Gastrocnemius medialis (tissue), 4 donors: ENCODE measurements around the gene IQSEC1. TPM values are rescaled to one million over a fixed set of nuclear protein-coding genes. Genes with fewer than 3 reads are reported as not detected.
A peak's percentile ranks its signal among the peaks of the same experiment; 100 is the strongest.

Experiments
- ATAC-seq, 2 donors: fragments of 150-250 bp; one replicate each; pipeline ENCODE4 v1.9.1; 2016
- DNase-seq, 2 donors: peaks; one replicate each; pipeline ENCODE4 v3.0.0-alpha.2; 2019
- H3K27ac ChIP-seq, 4 donors: fragments of 200-600 bp; sonication (generic); 1 replicate in 1 of 4; 2 replicates in 3 of 4; pipeline ENCODE4 v1.5.1; 2016 to 2018; ENCODE audit warnings: mild to moderate bottlenecking in 2 of 4, moderate library complexity in 1 of 4
- H3K27me3 ChIP-seq, 3 donors: fragments of 200-600 bp; sonication (generic) in 2 of 3; 1 replicate in 1 of 3; 2 replicates in 2 of 3; pipeline versions ENCODE4 v1.5.1 to v1.6.0; 2016 to 2019; ENCODE audit warnings: mild to moderate bottlenecking in 1 of 3, moderate library complexity in 1 of 3
- H3K36me3 ChIP-seq, 2 donors: fragments of 200-600 bp; sonication (generic) in 1 of 2; one replicate each; pipeline ENCODE4 v1.5.1; 2017 to 2018
- H3K4me1 ChIP-seq, 2 donors: fragments of 200-600 bp; sonication (generic) in 1 of 2; one replicate each; pipeline ENCODE4 v1.5.1; 2016 to 2017; ENCODE audit warnings: mild to moderate bottlenecking in 2 of 2
- H3K4me3 ChIP-seq, 4 donors: fragments of 200-600 bp; sonication (generic) in 3 of 4; 1 replicate in 1 of 4; 2 replicates in 3 of 4; pipeline ENCODE4 v1.5.1; 2016 to 2019; ENCODE audit warnings: mild to moderate bottlenecking in 2 of 4
- H3K9me3 ChIP-seq, 3 donors: fragments of 200-600 bp; sonication (generic) in 2 of 3; 1 replicate in 1 of 3; 2 replicates in 2 of 3; pipeline ENCODE4 v1.5.1; 2016 to 2019
- POLR2A ChIP-seq, 2 donors: fragments of 450-650 bp; IDR thresholded peaks; one replicate each; pipeline ENCODE4 v1.6.1; 2017; ENCODE audit warnings: antibody characterized with exemption in 2 of 2, mild to moderate bottlenecking in 2 of 2, moderate library complexity in 2 of 2
- in situ Hi-C, 4 donors: fragments of 200-750 bp; cut with MboI; loops; one replicate each; pipeline versions ENCODE4 v1.15.0 to v1.8.0; 2017; ENCODE audit warnings: low sequenced_read_pairs in 4 of 4
- intact Hi-C: fragments of 100-400 bp; cut with DNase I; formaldehyde crosslinking; loops from one replicate; pipeline ENCODE4 v1.15.1; 2023; ENCODE audit warnings: low total_unique reads
- total RNA-seq, 4 donors: library from RNA; depleted of rRNA; stranded (reverse); fragments of >200 nt; gene quantifications; one replicate each; pipeline versions ENCODE4 v1.1.0 to v1.2.3, GENCODE V29; 2016
- TF ChIP-seq, protein P1 (sequence below), 5 experiments: fragments of 450-650 bp in 3 of 5; fragments of 200-600 bp in 2 of 5; sonication (generic) in 2 of 5; IDR thresholded peaks in 4 of 5; conservative IDR thresholded peaks in 1 of 5; 1 replicate in 4 of 5; 2 replicates in 1 of 5; pipeline ENCODE4 v1.5.1; 2016 to 2019; ENCODE audit warnings: antibody characterized with exemption in 5 of 5, mild to moderate bottlenecking in 3 of 5, moderate library complexity in 3 of 5

Gene IQSEC1
- total RNA-seq, 4 donors from 2014 or later: 15.2 to 31.3 (median 28.0) TPM

DNA sequence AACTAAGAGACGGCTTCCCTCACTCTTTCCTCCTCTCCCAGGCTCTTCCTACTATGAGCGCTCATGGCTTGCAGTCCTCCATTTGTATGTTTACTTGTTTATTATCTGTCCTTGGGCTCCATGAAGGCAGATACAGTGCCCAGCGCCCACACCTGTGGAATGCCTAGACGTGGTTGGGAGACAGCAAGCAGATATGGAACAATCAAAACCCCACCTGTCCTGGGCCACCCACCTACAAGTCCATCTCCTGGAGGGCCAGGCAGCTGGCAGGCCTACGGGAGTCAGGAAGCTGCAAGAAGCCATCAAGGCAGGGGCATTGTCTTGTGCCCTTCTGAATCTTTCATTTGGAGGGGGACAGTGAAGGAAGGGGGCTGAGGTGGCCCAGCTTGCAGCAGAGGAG lies 104.7 kb downstream of the IQSEC1 start:
- no peak for DNase-seq
- in situ Hi-C loops (no loop called here), intact Hi-C loops (loop anchor here (2.0 kb wide), 1 partner anchor 16 kb away; no protein-coding TSS in a partner anchor)
- Histone ChIP-seq H3K27me3 (no peaks in the 10 kb centered on the region), H3K9me3 (no peaks in the 10 kb centered on the region), H3K27ac (peak overlapping the region; percentile 62 to 81 (median 78)), H3K4me1 (peaks cover 71 to 76% of the 10 kb centered on the region in 2 donors), H3K36me3 (no peaks in the 10 kb centered on the region), H3K4me3 (no peak overlapping the region)
- TF ChIP-seq POLR2A (IDR thresholded peaks at IDR 0.05): no peak
- TF ChIP-seq, protein P1, sequence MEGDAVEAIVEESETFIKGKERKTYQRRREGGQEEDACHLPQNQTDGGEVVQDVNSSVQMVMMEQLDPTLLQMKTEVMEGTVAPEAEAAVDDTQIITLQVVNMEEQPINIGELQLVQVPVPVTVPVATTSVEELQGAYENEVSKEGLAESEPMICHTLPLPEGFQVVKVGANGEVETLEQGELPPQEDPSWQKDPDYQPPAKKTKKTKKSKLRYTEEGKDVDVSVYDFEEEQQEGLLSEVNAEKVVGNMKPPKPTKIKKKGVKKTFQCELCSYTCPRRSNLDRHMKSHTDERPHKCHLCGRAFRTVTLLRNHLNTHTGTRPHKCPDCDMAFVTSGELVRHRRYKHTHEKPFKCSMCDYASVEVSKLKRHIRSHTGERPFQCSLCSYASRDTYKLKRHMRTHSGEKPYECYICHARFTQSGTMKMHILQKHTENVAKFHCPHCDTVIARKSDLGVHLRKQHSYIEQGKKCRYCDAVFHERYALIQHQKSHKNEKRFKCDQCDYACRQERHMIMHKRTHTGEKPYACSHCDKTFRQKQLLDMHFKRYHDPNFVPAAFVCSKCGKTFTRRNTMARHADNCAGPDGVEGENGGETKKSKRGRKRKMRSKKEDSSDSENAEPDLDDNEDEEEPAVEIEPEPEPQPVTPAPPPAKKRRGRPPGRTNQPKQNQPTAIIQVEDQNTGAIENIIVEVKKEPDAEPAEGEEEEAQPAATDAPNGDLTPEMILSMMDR (IDR thresholded peaks at IDR 0.05 in 4 of 5, conservative IDR thresholded peaks at IDR 0.05 in 1 of 5): no peak
- no peak for ATAC-seq

DNA sequence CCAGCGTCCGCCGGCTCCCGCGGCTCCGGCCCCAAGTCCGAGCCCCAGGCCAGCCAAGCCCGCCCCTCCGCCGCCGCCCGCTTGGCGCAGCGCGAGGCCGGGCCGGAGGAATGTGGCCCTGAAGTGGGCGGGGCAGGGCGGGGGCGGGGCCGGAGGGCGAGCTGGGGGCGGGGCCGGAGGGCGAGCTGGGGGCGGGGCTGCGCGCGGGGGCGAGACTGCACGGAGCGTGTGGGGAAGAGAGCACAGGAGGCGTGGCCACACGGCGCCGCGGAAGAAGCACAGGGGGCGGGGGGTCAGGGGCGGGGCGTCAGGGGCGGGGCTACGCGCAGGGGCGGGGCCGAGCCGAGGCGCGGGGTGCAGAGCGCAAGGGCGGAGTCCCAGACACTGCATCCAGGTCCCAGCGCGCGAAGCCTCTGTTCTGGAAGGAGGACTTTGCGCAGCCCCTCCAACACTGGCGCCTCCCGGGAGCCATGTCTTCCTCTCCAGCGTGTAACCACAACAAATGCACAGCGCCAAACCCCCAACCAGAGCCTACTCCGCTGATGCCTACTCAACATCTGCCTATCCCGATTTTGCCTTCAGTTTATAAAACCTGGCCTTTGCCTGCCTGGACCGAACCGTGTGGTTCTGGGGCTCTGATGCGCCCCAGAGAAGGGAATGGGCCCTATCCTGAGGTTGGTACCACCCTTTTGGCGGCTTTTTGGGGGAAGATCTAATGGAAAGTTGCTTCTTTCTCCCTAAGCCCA lies 105.5 kb downstream of the IQSEC1 start:
- Histone ChIP-seq H3K4me3 (peak overlapping the region; percentile 59 to 82 (median 69)), H3K27me3 (no peaks in the 10 kb centered on the region), H3K27ac (peak overlapping the region; percentile 70 to 90 (median 82)), H3K36me3 (no peaks in the 10 kb centered on the region), H3K9me3 (no peaks in the 10 kb centered on the region), H3K4me1 (peaks cover 78 to 84% of the 10 kb centered on the region in 2 donors)
- intact Hi-C loops (loop anchor here (2.0 kb wide), 2 partner anchors 17 to 27 kb away; no protein-coding TSS in a partner anchor), in situ Hi-C loops (no loop called here)
- peak; percentile 89 to 90 for DNase-seq
- peak; percentile 53 to 65 for ATAC-seq
- TF ChIP-seq POLR2A (IDR thresholded peaks at IDR 0.05): peak in 1 of 2 donors; percentile 44
- TF ChIP-seq, protein P1 (IDR thresholded peaks at IDR 0.05 in 4 of 5, conservative IDR thresholded peaks at IDR 0.05 in 1 of 5): no peak

DNA sequence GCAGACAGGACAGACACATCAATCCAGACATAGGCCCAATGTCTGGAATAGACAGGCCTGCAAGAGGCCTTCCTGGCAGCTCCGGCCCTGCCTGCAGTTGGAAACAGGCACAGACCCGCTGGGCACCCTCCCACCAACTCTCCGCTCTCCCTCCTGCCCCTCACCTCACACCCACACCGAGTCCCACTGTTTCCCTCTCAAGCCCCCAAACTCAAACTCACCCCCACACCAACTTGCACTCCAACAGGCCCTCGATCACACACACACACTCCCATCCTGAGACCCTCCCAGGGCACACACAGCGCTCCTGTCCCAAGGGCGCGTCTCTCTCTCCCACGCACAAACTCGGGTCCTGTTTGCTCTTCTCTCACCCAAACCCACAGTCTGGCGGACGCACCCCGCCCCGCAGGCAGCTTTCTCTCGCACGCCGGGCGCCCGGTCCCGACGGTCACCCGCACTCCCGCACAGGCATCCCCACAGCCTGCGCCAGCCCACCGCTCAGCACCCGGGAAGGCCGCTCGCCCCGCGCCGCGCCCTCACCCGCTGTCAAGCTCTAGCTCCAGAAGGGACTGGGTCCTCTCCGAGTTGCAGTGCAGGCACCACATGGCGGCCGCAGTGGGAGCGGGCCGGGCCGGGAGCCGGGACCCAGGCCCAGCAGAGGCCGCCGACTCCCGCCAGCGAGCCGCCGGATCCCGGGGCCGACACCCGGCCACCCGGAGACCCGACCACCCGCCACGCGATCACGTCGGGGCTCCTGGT lies 106.2 kb downstream of the IQSEC1 start:
- Histone ChIP-seq H3K27ac (peak overlapping the region; percentile 63 to 90 (median 76)), H3K9me3 (no peaks in the 10 kb centered on the region), H3K4me3 (peak overlapping the region; percentile 59 to 82 (median 69)), H3K27me3 (no peaks in the 10 kb centered on the region), H3K4me1 (peaks cover 86 to 92% of the 10 kb centered on the region in 2 donors), H3K36me3 (no peaks in the 10 kb centered on the region)
- no peak for DNase-seq
- TF ChIP-seq POLR2A (IDR thresholded peaks at IDR 0.05): peak in 1 of 2 donors; percentile 67
- TF ChIP-seq, protein P1 (IDR thresholded peaks at IDR 0.05 in 4 of 5, conservative IDR thresholded peaks at IDR 0.05 in 1 of 5): no peak
- ATAC-seq: peak; percentile 3 to 25
- in situ Hi-C loops (no loop called here), intact Hi-C loops (loop anchor here (2.0 kb wide), 1 partner anchor 28 kb away; no protein-coding TSS in a partner anchor)

DNA sequence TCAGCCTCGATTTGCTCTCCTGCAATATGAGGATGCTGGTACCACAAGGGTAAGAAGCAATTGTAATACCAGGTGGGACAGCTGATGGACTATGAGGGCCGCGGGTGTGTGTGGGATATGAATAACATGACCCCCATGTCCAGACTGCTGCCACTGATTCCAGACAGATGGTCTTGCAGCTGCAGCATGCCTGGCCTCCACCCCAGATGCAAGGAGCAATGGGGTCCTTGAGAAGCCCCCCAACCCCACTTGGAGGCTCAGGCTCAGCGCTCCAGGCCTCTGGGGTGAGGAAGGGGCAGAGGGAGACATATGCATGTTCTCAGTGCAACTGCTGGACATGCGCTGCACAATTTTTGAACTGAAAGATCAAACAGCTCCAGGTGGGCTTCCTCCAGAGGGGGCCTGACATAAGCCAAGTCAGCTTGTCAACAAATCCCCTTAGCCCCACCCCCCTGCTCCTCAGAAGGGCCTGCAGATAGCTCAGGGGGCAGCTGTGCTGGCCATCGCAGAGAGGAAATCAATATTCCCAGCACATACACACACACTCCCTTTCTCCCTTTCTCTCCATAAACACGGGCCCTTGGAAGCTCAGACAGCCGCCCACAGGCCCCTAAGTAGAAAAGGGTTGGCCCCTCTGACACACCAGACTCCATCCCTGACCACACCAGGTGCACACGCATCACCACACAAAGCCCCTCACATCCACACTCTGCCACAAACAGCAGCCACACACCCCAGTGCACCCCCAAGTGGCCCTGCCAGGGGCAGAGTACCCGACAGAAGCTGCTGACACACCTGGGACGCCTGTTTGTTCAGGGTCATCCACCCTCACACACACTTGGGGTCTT lies 107.0 kb downstream of the IQSEC1 start:
- intact Hi-C loops: loop anchor here (2.0 kb wide), 1 partner anchor 29 kb away; no protein-coding TSS in a partner anchor

More for the DNA sequence above, 107.0 kb downstream of the IQSEC1 start:
- no peaks in the 10 kb centered on the region for H3K9me3 ChIP-seq
- TF ChIP-seq, protein P1 (IDR thresholded peaks at IDR 0.05 in 4 of 5, conservative IDR thresholded peaks at IDR 0.05 in 1 of 5): no peak
- TF ChIP-seq POLR2A (IDR thresholded peaks at IDR 0.05): no peak
- in situ Hi-C loops: no loop called here
- H3K27me3 ChIP-seq: no peaks in the 10 kb centered on the region
- H3K27ac ChIP-seq: peak overlapping the region; percentile 63 to 90 (median 76)
- no peak for ATAC-seq
- H3K36me3 ChIP-seq: no peaks in the 10 kb centered on the region
- H3K4me3 ChIP-seq: peak overlapping the region; percentile 59 to 82 (median 69)
- H3K4me1 ChIP-seq: peaks cover 89 to 91% of the 10 kb centered on the region in 2 donors
- DNase-seq: no peak
